GM19025 (cell line): Measurements from ENCODE around the gene FCER2.
"Not testable (repeated sequence)": the region's sequence is repeated elsewhere in the genome, so short reads cannot be mapped to it uniquely, and the experiment has no call there.

Experiments used
- ATAC-seq: cut with Tn5 transposase; IDR thresholded peaks from one replicate; pipeline ENCODE4 v1.9.1; 2021; ENCODE audit warnings: mild to moderate bottlenecking, low read depth, moderate library complexity; ENCODE audit not compliant: unreplicated experiment

The FCER2 gene

GRCh38 chr19:7701654-7702457 is at the start of gene FCER2:
Gene FCER2 (minus strand): TSS chr19:7702131. CDS start chr19:7699760, 2,371 bp downstream.
- peak; percentile 52 for ATAC-seq

- no peak for ATAC-seq
Measured at GRCh38 chr19:7751157-7751783, 49.3 kb upstream of the FCER2 start.

GRCh38 chr19:7748756-7749155 is 46.8 kb upstream of the FCER2 start:
- no peak for ATAC-seq

GRCh38 chr19:7748171-7748570 is 46.2 kb upstream of the FCER2 start:
- ATAC-seq: no peak

- no peak for ATAC-seq
Measured at GRCh38 chr19:7746903-7747884, 45.3 kb upstream of the FCER2 start, which contains the start of gene CD209. Gene CD209 (minus strand): TSS chr19:7747534. CDS start chr19:7747511, 23 bp downstream.

- ATAC-seq: not testable (repeated sequence)
Measured at GRCh38 chr19:7746306-7746705, 44.4 kb upstream of the FCER2 start.

GRCh38 chr19:7744871-7745650 is 43.1 kb upstream of the FCER2 start:
- no peak for ATAC-seq

- no peak for ATAC-seq
Measured at GRCh38 chr19:7744199-7744786, 42.4 kb upstream of the FCER2 start.

GRCh38 chr19:7743425-7743841 is 41.5 kb upstream of the FCER2 start:
- ATAC-seq: peak; percentile 85

GRCh38 chr19:7742991-7743390 is 41.1 kb upstream of the FCER2 start:
- no peak for ATAC-seq

GRCh38 chr19:7742575-7742974 is 40.6 kb upstream of the FCER2 start:
- ATAC-seq: no peak

GRCh38 chr19:7740682-7741054 is 38.7 kb upstream of the FCER2 start:
- no peak for ATAC-seq

- no peak for ATAC-seq
Measured at GRCh38 chr19:7739801-7740681, 38.1 kb upstream of the FCER2 start.

- ATAC-seq: no peak
Measured at GRCh38 chr19:7739211-7739755, 37.4 kb upstream of the FCER2 start.

GRCh38 chr19:7738023-7738422 is 36.1 kb upstream of the FCER2 start:
- no peak for ATAC-seq

- no peak for ATAC-seq
Measured at GRCh38 chr19:7737215-7737614, 35.3 kb upstream of the FCER2 start.

GRCh38 chr19:7736148-7736547 is 34.2 kb upstream of the FCER2 start:
- ATAC-seq: no peak
